LNCAP (cell line): ENCODE results near the gene CLDN7.

Experiments
- TF ChIP-seq, protein P1 (sequence below): fragments of 450-650 bp; IDR thresholded peaks from 2 replicates; pipeline ENCODE4 v1.5.1; 2017; ENCODE audit warnings: mild to moderate bottlenecking

The CLDN7 gene

DNA sequence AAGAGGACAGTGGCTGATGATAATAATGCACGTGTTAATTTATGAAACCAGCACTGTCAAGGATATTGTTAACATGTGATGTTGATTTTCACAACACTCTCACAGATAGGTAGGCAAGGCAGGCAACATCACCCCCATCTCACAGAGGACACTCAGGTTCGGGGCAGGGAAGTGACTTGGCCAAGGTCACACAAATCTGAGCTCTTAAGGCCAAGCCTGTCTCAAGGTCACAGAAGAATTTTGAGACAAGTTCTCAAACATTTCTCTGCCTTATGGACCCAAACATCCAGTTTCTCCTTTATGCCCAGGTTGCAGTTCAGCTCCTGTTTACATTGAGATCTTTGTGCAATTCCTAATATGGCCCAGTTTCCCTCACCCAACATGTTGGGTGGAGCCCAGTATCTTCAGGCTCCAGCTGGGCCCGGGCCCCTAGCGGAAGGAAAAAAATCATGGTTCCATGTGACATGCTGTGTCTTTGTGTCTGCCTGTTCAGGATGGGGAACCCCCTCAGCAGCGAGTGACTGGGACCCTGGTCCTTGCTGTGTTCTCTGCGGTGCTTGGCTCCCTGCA, 20.6 kb upstream of the CLDN7 start:
- TF ChIP-seq, protein P1, sequence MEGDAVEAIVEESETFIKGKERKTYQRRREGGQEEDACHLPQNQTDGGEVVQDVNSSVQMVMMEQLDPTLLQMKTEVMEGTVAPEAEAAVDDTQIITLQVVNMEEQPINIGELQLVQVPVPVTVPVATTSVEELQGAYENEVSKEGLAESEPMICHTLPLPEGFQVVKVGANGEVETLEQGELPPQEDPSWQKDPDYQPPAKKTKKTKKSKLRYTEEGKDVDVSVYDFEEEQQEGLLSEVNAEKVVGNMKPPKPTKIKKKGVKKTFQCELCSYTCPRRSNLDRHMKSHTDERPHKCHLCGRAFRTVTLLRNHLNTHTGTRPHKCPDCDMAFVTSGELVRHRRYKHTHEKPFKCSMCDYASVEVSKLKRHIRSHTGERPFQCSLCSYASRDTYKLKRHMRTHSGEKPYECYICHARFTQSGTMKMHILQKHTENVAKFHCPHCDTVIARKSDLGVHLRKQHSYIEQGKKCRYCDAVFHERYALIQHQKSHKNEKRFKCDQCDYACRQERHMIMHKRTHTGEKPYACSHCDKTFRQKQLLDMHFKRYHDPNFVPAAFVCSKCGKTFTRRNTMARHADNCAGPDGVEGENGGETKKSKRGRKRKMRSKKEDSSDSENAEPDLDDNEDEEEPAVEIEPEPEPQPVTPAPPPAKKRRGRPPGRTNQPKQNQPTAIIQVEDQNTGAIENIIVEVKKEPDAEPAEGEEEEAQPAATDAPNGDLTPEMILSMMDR, result no peak

DNA sequence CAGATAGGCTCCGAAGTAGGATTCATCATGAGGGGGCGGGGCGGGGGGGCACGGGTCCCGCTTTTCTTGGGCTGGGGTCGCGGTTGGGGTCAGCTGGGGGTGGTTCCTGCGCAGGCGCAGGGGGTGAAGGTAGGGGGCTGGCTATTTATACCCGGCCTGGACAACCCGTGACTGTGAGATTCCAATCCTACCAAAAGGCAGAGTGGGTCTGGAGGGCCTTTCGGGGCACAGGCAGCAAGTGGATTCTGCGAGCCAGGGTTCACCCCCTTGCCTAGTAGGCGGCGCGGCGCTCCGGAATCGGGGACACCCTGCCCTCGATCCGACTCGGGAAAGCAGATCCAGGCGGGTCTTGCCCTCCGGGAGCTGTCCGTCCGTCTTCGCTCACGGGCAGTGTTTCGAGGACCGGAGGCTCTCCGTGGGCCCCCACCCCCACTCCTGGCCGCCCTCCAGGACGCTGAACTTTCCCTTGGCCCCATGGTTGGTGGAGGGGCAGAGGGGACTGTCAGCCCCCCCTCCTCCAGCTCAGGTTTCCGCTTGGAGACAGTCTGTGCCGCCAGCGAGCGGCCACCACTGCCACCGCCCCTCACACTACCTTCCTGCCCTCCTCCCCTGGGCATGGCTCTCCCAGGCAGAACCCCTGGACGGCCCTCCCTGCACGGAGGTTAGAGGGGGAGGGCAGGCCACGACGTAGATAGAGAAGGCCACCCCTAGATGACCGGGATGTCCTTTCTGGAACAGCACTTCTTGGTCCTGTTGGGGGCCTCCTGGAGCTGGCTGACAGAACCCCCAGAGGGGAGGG, 19.9 kb upstream of the CLDN7 start:
- TF ChIP-seq, protein P1, result no peak

DNA sequence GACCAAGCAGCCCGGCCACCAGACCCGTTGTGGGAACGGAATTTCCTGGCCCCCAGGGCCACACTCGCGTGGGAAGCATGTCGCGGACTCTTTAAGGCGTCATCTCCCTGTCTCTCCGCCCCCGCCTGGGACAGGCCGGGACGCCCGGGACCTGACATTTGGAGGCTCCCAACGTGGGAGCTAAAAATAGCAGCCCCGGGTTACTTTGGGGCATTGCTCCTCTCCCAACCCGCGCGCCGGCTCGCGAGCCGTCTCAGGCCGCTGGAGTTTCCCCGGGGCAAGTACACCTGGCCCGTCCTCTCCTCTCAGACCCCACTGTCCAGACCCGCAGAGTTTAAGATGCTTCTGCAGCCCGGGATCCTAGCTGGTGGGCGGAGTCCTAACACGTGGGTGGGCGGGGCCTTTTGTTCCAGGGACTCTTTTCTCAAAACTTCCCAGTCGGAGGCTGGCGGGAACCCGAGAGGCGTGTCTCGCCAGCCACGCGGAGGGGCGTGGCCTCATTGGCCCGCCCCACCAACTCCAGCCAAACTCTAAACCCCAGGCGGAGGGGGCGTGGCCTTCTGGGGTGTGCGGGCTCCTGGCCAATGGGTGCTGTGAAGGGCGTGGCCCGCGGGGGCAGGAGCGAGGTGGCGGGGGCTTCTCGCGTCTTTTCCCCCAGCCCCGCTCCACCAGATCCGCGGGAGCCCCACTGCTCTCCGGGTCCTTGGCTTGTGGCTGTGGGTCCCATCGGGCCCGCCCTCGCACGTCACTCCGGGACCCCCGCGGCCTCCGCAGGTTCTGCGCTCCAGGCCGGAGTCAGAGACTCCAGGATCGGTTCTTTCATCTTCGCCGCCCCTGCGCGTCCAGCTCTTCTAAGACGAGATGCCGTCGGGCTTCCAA, 19.0 kb upstream of the CLDN7 start, which contains the start of gene SLC2A4:
SLC2A4 (plus strand) TSS at position 645 of the 879 bp plus-strand sequence; CDS start at position 862, 217 bp downstream.
- TF ChIP-seq, protein P1, result no peak

DNA sequence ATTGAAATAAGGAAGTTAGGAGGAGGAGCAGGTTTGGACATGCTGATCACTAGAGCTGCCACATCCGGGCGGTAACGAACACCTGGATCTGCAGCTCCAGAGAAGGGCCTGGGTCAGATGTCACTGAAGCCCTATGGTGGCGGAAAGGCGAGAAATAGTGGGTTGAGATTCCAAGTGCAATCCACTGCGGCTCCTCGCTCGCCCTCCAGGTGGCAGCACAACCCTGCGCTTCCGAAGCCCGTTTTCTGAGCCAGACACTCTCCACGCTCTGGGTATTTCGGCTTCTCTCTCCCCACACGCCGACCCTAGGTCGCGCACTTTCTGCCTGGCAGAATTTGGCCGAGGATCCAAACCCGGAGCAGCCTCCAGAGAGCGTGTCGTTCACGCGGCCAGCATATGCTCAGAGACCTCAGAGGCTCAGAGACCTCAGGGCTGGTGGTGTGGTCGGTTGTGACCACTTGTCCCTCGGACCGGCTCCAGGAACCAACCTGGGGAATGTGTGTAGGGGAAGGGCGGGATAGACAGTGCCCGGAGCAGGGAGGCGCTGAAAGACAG, 18.3 kb upstream of the CLDN7 start:
- TF ChIP-seq, protein P1, result peak; percentile 94

DNA sequence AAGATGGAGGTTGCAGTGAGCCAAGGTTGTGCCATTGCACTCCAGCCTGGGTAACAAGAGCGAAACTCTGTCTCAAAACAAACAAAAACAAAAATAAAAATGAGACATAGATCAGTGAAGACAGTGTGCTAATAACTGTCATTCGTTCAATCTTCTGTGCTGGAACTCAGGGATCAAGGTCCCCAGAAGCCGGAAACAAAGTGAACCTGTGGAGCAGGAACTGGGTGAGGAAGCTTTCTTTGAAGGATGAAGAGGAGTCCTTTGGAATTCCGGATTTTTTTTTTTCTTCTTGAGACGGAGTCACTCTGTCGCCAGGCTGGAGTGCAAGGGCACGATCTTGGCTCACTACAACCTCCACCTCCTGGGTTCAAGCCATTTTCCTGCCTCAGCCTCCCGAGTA, 17.2 kb upstream of the CLDN7 start:
- TF ChIP-seq, protein P1, result no peak

DNA sequence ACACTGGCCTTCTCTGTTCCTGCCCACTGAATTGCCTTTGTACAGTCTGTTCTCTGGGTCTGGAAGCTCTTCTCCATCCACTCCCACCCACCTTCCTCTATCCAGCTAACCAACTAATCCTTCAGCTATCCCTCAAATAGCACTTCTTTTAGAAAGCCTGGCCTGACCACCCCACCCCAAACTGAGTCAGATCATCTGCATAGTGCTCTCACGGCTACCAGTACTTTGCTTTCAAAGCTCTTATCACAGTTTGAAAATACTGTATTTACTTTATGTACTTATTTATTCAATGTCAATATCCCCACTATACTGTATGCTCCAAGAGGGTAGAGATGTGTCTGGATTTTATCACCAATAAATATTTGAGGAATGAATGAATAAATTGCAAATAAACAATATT, 4.5 kb upstream of the CLDN7 start:
- TF ChIP-seq, protein P1, result no peak

DNA sequence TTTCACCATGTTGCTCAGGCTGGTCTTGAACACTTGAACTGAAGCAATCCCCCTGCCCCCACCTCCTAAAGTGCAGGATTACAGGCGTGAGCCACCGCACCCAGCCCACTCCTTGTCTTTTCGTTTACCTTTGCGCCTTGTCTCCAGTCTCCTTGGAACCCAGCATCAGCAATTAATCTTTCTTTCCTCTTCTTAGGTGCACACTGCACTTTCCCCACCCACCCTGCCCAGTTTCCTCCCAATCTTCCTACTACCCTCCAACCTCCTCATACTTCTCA, 1.5 kb upstream of the CLDN7 start:
- TF ChIP-seq, protein P1, result no peak
